GM19193 (cell line): ENCODE measurements around the gene CACNA2D4.

Experiments used
- POLR2A ChIP-seq: IDR thresholded peaks from 4 replicates; pipeline ENCODE4 v1.6.1; 2011; ENCODE audit not compliant: insufficient read depth, insufficient read length; ENCODE audit errors: extremely low read depth

CACNA2D4 gene

DNA sequence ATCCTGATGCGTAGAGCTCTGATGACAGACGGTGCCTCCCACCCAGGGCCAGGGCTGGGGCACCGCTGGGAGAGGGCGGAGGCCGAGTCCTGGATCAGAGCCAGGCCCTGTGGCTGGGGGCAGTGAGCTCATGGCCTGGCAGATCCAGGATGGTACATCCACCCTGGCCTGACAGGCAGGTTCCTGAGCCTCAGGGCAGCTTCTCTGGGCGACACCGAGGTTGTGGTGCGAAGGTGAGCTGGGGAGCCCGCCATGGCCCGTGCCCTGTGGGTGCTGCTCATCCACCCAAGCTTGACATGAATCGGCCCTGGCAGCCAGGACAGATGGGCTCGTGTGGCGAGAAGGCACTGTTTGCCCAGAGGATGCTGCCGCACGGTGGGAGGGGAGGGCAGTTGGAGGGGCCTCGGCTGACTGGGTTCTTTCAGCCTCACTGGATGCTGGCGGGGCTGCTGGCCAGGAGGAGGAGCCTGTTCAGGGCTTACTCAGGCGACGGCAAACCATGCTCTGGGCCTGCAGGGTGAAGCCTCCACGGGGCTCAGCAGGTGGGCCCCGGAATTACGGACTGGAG lies 81.5 kb downstream of the CACNA2D4 start:
- TF ChIP-seq POLR2A: no peak

DNA sequence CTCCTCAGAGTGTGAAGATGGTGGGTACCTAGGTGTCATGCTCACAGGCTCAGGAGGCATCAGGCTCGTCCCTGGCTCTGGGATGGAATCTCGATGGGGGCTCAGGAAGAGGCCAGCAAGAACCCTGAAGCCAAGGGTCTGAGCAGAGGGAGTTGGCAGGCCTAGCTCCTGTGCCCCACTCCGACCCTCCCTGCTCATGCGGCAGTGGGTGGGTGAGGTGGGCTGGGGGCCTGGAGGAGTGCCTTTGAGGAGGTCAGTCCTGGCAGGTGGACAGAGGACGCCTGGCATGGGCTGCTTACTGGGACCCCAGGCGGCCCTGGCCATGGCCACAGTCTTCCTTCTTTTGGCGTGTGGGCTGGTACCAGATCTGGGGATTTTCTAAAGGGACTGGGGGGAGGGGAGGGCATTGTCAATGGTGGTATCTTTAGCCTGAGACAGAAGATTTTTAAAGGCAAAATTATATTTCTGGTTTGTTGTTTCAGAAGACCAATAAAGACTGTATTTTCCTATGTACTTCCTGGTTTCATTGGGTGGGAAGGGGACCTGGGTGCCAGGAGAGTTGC lies 82.1 kb downstream of the CACNA2D4 start:
- no peak for TF ChIP-seq POLR2A

DNA sequence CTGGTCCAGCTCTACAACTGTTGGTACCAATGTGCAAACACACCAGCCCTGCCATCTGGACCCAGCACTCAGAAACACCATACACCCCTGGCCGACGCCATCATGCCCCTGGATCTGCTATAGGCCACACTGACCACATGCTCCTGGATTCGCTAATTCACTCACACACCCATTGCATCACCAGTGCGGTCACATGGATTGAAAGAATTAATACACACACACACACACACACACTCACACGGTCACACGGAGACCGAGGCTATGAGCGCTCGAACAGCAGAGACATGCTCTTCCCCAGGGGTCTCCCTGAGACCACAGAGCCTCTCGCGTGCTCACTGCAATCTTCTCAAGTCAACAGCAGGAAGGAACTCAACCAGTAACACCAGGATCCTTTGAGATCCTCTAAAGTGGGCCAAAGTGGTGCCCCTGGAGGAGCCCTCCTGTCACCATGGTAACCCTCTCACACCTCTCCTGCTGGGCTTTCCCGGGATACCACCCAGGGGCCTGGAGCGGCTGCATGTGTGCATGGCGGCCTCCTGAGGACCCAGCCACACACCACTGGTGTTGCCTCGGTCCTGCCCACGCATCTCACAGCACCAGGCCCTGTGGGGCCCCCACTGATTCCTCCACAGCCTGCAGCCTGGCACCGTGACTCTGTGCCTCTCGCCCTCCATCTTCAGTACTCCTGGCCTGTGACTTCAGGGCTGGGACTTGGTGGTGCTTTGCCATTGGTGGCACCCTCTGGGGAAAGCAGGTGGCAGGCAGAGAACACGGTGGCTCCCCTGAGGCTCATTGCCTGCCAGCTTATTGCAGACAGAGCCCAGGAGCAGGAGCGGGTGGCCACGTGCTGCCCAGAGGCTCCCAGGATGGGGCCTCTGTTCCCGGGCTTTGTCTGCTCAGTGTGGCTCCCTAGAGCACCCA lies 83.0 kb downstream of the CACNA2D4 start:
- TF ChIP-seq POLR2A: no peak

- no peak for TF ChIP-seq POLR2A
Measured at GRCh38 chr12:1834186-1834925, 84.1 kb downstream of the CACNA2D4 start.

GRCh38 chr12:1833596-1834028 lies 84.8 kb downstream of the CACNA2D4 start:
- TF ChIP-seq POLR2A: no peak

DNA sequence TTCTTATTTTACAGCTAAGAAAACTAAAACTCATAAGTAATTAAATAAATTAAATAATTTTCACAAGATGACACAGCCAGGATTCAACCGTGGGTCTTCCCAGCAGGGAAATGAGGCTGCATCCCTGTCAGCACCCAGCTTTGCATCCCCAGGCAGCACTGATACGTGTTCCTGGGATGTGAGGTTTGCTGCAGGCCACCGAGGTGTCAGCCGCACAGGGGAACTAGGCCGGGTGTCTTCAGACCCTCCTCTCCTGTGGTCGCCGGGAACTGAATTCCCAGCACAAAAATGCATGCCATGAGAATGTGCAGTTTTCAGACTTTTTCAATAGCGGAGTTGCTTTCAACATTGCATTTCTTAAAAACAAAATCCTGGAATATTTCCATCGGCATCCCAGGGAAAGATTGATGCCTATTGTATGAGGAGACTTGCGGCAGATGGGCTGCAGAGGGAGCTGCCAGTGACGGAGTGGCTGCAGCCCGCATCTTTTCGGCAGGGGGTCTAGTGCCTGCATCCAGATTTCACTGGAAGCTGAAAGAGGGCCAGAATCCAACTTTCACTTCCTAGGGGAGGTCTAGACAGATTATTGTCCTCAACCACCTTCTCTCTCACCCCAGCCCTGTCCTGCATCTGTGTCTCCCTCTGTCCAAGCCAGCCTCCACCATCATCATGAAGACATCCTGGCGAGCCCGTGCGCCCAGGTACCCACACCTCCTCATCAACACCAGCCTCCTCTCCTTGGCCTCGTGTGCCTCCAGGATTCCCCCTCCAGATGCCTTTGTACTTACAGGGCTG lies 85.5 kb downstream of the CACNA2D4 start:
- no peak for TF ChIP-seq POLR2A

- TF ChIP-seq POLR2A: no peak
Measured at GRCh38 chr12:1830981-1831963, 87.2 kb downstream of the CACNA2D4 start.

GRCh38 chr12:1830401-1830845 lies 88.0 kb downstream of the CACNA2D4 start:
- TF ChIP-seq POLR2A: no peak

- TF ChIP-seq POLR2A: no peak
Measured at GRCh38 chr12:1829306-1829900, 89.0 kb downstream of the CACNA2D4 start.

GRCh38 chr12:1828856-1829255 lies 89.6 kb downstream of the CACNA2D4 start:
- no peak for TF ChIP-seq POLR2A

DNA sequence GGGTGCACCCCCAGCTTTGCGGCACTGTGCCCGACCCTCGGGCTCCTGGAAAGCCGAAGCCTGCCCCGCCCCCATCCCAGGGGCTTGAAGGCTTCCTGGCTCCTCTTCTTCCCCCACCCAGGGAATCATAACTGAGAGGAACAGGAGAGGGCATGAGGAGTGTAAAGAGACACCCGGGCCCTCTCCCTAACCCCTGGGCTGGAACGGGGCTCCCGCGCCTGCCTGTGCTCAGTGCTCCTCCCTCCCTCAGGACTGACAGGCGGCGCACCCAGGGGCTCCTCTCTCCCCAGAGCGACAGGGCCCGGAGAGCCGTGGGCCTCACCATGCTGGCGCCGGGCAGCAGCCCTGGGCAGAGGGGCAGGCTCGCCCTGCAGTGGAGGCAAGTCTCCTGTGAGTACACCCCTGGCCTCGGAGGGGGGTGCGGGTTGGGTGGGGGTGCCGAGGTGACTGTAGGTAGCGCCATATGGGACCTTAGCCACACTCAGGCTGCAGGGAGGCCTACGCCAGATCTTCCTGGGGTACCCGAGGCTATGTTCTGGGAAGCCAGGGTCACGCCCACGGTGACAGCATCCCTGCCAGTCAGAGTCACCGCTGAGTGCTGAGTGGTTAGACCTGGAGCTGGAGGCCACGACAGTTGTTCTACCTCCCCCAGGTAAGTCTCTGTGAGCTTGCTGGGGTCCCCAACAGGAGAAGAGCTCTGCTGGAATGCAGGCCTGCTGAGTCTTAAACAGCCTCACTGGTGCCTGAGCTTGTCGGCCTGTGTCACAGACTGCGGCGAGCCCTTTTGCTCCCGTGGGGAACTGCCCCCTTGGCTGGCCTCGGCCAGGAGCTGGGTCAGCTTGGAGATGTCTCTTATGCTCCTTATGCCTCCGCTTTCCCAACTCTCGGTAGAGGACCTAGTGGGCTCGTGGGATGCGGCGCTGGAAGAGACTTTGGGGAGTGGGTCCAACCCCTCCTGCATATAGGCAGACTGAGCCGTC lies 90.3 kb downstream of the CACNA2D4 start:
- TF ChIP-seq POLR2A: no peak

GRCh38 chr12:1826867-1827705 lies 91.4 kb downstream of the CACNA2D4 start:
- TF ChIP-seq POLR2A: no peak
